Measurements from ENCODE around the gene DMXL1.

- TF ChIP-seq YY1 (IDR thresholded peaks at IDR 0.05; ENCODE audit: insufficient read depth, insufficient read length) (no peak), SUZ12 (IDR thresholded peaks at IDR 0.05; ENCODE audit: extremely low read depth, insufficient read depth, insufficient read length) (no peak)
These were observed 201.2 kb downstream of the DMXL1 start for GRCh38 chr5:119271758-119272730.

Data from NT2/D1 (cell line).